Measurements from ENCODE around the gene SPECC1.
"Not testable (repeated sequence)": the region's sequence is repeated elsewhere in the genome, so short reads cannot be mapped to it uniquely, and the experiment has no call there.

The SPECC1 gene

GRCh38 chr17:20022701-20023100 lies 13.5 kb downstream of the SPECC1 start:
- no peak overlapping the region for H3K4me3 ChIP-seq (ENCODE audit: low read depth, low read length)
- no peak for TF ChIP-seq CTCF (IDR thresholded peaks at IDR 0.05; ENCODE audit: control insufficient read depth, extremely low read depth, insufficient read depth)
- no peak for DNase-seq (ENCODE audit: low read depth)

- H3K4me3 ChIP-seq (ENCODE audit: low read depth, low read length) = no peak overlapping the region
- no peak for TF ChIP-seq CTCF (IDR thresholded peaks at IDR 0.05; ENCODE audit: control insufficient read depth, extremely low read depth, insufficient read depth)
- no peak for DNase-seq (ENCODE audit: low read depth)
These were observed 17.8 kb downstream of the SPECC1 start for GRCh38 chr17:20026960-20027359.

GRCh38 chr17:20028443-20028842 lies 19.3 kb downstream of the SPECC1 start:
- no peak for TF ChIP-seq CTCF (IDR thresholded peaks at IDR 0.05; ENCODE audit: control insufficient read depth, extremely low read depth, insufficient read depth)
- DNase-seq (ENCODE audit: low read depth) = no peak
- H3K4me3 ChIP-seq (ENCODE audit: low read depth, low read length) = no peak overlapping the region

- no peak for TF ChIP-seq CTCF (IDR thresholded peaks at IDR 0.05; ENCODE audit: control insufficient read depth, extremely low read depth, insufficient read depth)
- H3K4me3 ChIP-seq (ENCODE audit: low read depth, low read length) = no peak overlapping the region
- no peak for DNase-seq (ENCODE audit: low read depth)
These were observed 23.5 kb downstream of the SPECC1 start for GRCh38 chr17:20032636-20033035.

- no peak for TF ChIP-seq CTCF (IDR thresholded peaks at IDR 0.05; ENCODE audit: control insufficient read depth, extremely low read depth, insufficient read depth)
- DNase-seq (ENCODE audit: low read depth) = no peak
These were observed 24.3 kb downstream of the SPECC1 start for GRCh38 chr17:20033415-20033814.

GRCh38 chr17:20035501-20035900 lies 26.3 kb downstream of the SPECC1 start:
- DNase-seq (ENCODE audit: low read depth) = no peak
- no peak for TF ChIP-seq CTCF (IDR thresholded peaks at IDR 0.05; ENCODE audit: control insufficient read depth, extremely low read depth, insufficient read depth)
- H3K4me3 ChIP-seq (ENCODE audit: low read depth, low read length) = no peak overlapping the region

More at GRCh38 chr17:20033415-20033814, 24.3 kb downstream of the SPECC1 start:
- no peak overlapping the region for H3K4me3 ChIP-seq (ENCODE audit: low read depth, low read length)

GRCh38 chr17:20037286-20037685 lies 28.1 kb downstream of the SPECC1 start:
- DNase-seq (ENCODE audit: low read depth); H3K4me3 ChIP-seq (ENCODE audit: low read depth, low read length): not testable (repeated sequence)
